Measurements from ENCODE around the gene AKIRIN2. TPM values are rescaled to one million over a fixed set of nuclear protein-coding genes. Genes with fewer than 3 reads are reported as not detected.

The AKIRIN2 gene
- total and polyA plus RNA-seq, 2 donors (not counting 3 experiments of a cell fraction or from before 2014, with no cell fraction given) = 19.0 to 46.4 TPM

- Histone ChIP-seq H3K27me3 (ENCODE audit: control insufficient read depth in 2 of 2, insufficient read depth in 2 of 2, low read length in 2 of 2) (no peaks in the 10 kb centered on the region), H3K36me3 (ENCODE audit: control insufficient read depth in 2 of 2, extremely low read depth in 1 of 2, insufficient read depth in 2 of 2, low read length in 2 of 2) (no peaks in the 10 kb centered on the region), H3K79me2 (ENCODE audit: control insufficient read depth, insufficient read depth, low read length) (no peaks in the 10 kb centered on the region), H2AFZ (ENCODE audit: low read depth, low read length) (no peak overlapping the region), H3K9me3 (replicated peaks; ENCODE audit: control insufficient read depth, insufficient read depth, low read length) (no peaks in the 10 kb centered on the region), H3K9me1 (replicated peaks; ENCODE audit: control insufficient read depth, extremely low read depth, insufficient read depth, low read length) (no peaks in the 10 kb centered on the region), H4K20me1 (replicated peaks; ENCODE audit: control insufficient read depth, extremely low read depth, insufficient read depth, low read length) (no peaks in the 10 kb centered on the region), H3K9ac (replicated peaks; ENCODE audit: extremely low read depth, insufficient read depth, low read length) (no peak overlapping the region), H3K27ac (ENCODE audit: insufficient read depth, low read depth, low read length) (no peak overlapping the region), H3K4me1 (ENCODE audit: control insufficient read depth, extremely low read depth, insufficient read depth, low read length) (no peaks in the 10 kb centered on the region), H3K4me2 (ENCODE audit: insufficient read depth, low read length) (no peak overlapping the region), H3K4me3 (replicated peaks in 1 of 3; ENCODE audit: insufficient read depth in 1 of 3, low read depth in 1 of 3, low read length in 3 of 3) (no peak overlapping the region)
- ChIA-PET POLR2A (no interaction called here), CTCF (interaction anchor here (1.1 to 1.5 kb wide), 2 partner anchors 8 to 16 kb away, joined by 3 to 8 read pairs; no protein-coding TSS in a partner anchor)
- FAIRE-seq (no peak), DNase-seq (ENCODE audit: low read depth, low spot score) (no peak)
- intact Hi-C loops (cut with micrococcal nuclease) = no loop called here
- dilution Hi-C loops (cut with MboI; ENCODE audit: extremely low pct_ligation_motif_present, low sequenced_read_pairs) = no loop called here
- TF ChIP-seq POLR2AphosphoS5 (IDR thresholded peaks at IDR 0.05; ENCODE audit: insufficient read depth, low read depth, low read length) = no peak
- TF ChIP-seq MAX (IDR thresholded peaks at IDR 0.05; ENCODE audit: insufficient read depth, insufficient read length) = no peak
- no peak for TF ChIP-seq EZH2 (IDR thresholded peaks at IDR 0.05; ENCODE audit: borderline replicate concordance, low read depth, low read length, severe bottlenecking)
- no TSS peak for BruUV-seq (replicated peaks)
Observed at GRCh38 chr6:87636315-87636714, 65.7 kb downstream of the AKIRIN2 start.

GRCh38 chr6:87633851-87634250 lies 68.2 kb downstream of the AKIRIN2 start:
- Histone ChIP-seq H4K20me1 (replicated peaks; ENCODE audit: control insufficient read depth, extremely low read depth, insufficient read depth, low read length) (no peaks in the 10 kb centered on the region), H3K9me3 (replicated peaks; ENCODE audit: control insufficient read depth, insufficient read depth, low read length) (no peaks in the 10 kb centered on the region), H3K4me2 (ENCODE audit: insufficient read depth, low read length) (no peak overlapping the region), H3K27me3 (ENCODE audit: control insufficient read depth in 2 of 2, insufficient read depth in 2 of 2, low read length in 2 of 2) (no peaks in the 10 kb centered on the region), H3K27ac (ENCODE audit: insufficient read depth, low read depth, low read length) (no peak overlapping the region), H3K9me1 (replicated peaks; ENCODE audit: control insufficient read depth, extremely low read depth, insufficient read depth, low read length) (no peaks in the 10 kb centered on the region), H3K36me3 (ENCODE audit: control insufficient read depth in 2 of 2, extremely low read depth in 1 of 2, insufficient read depth in 2 of 2, low read length in 2 of 2) (no peaks in the 10 kb centered on the region), H3K9ac (replicated peaks; ENCODE audit: extremely low read depth, insufficient read depth, low read length) (no peak overlapping the region), H2AFZ (ENCODE audit: low read depth, low read length) (no peak overlapping the region), H3K4me1 (ENCODE audit: control insufficient read depth, extremely low read depth, insufficient read depth, low read length) (no peaks in the 10 kb centered on the region), H3K4me3 (replicated peaks in 1 of 3; ENCODE audit: insufficient read depth in 1 of 3, low read depth in 1 of 3, low read length in 3 of 3) (no peak overlapping the region), H3K79me2 (ENCODE audit: control insufficient read depth, insufficient read depth, low read length) (no peaks in the 10 kb centered on the region)
- DNase-seq (ENCODE audit: low read depth, low spot score) (no peak), FAIRE-seq (no peak)
- intact Hi-C loops (cut with micrococcal nuclease) (no loop called here), dilution Hi-C loops (cut with MboI; ENCODE audit: extremely low pct_ligation_motif_present, low sequenced_read_pairs) (no loop called here)
- BruUV-seq (replicated peaks) = no TSS peak
- TF ChIP-seq CTCF (IDR thresholded peaks at IDR 0.05; ENCODE audit: extremely low read depth in 1 of 2, insufficient read depth in 1 of 2, low read depth in 1 of 2, low read length in 2 of 2) (no peak), GATA2 (IDR thresholded peaks at IDR 0.05; ENCODE audit: insufficient read depth, insufficient read length, low read depth, low read length) (no peak), FOS (IDR thresholded peaks at IDR 0.05; ENCODE audit: borderline replicate concordance, insufficient read depth, low read length) (no peak), POLR2A (IDR thresholded peaks at IDR 0.05; ENCODE audit: low read depth, low read length) (no peak), EZH2 (IDR thresholded peaks at IDR 0.05; ENCODE audit: borderline replicate concordance, low read depth, low read length, severe bottlenecking) (no peak), POLR2AphosphoS5 (IDR thresholded peaks at IDR 0.05; ENCODE audit: insufficient read depth, low read depth, low read length) (no peak), MAX (IDR thresholded peaks at IDR 0.05; ENCODE audit: insufficient read depth, insufficient read length) (no peak), JUN (IDR thresholded peaks at IDR 0.05; ENCODE audit: borderline replicate concordance, insufficient read depth, insufficient read length, low read depth) (no peak), MYC (IDR thresholded peaks at IDR 0.05; ENCODE audit: low read depth, low read length) (no peak)
- POLR2A ChIA-PET = no interaction called here
- CTCF ChIA-PET = no interaction called here

All from endothelial cell of umbilical vein (primary cell).